ENCODE data around the gene COL9A3. TPM values are rescaled to one million over a fixed set of nuclear protein-coding genes. Genes with fewer than 3 reads are reported as not detected.

COL9A3 gene
- total RNA-seq, 2 experiments from 2014 or later = not detected

- intact Hi-C loops (cut with micrococcal nuclease) = no loop called here
- no peak overlapping the region for H3K4me3 Mint-ChIP-seq
- no peak for DNase-seq
- CTCF ChIA-PET = interaction anchor here (0.9 kb wide), 1 partner anchor 104 kb away, joined by 6 read pairs; no protein-coding TSS in a partner anchor
- no peak for ATAC-seq
- no peaks in the 10 kb centered on the region for H3K36me3 Mint-ChIP-seq (ENCODE audit: low read depth)
- POLR2A ChIA-PET = no interaction called here
- no peak for TF ChIP-seq CTCF (IDR thresholded peaks at IDR 0.05)
- no peaks in the 10 kb centered on the region for H3K9me3 Mint-ChIP-seq
- peaks cover 51% of the 10 kb centered on the region for H3K4me1 Mint-ChIP-seq (ENCODE audit: low read depth)
- H3K27me3 Mint-ChIP-seq = no peaks in the 10 kb centered on the region
- no peak overlapping the region for H3K27ac Mint-ChIP-seq
These were observed 43.6 kb upstream of the COL9A3 start for GRCh38 chr20:62772990-62773844.

DNA sequence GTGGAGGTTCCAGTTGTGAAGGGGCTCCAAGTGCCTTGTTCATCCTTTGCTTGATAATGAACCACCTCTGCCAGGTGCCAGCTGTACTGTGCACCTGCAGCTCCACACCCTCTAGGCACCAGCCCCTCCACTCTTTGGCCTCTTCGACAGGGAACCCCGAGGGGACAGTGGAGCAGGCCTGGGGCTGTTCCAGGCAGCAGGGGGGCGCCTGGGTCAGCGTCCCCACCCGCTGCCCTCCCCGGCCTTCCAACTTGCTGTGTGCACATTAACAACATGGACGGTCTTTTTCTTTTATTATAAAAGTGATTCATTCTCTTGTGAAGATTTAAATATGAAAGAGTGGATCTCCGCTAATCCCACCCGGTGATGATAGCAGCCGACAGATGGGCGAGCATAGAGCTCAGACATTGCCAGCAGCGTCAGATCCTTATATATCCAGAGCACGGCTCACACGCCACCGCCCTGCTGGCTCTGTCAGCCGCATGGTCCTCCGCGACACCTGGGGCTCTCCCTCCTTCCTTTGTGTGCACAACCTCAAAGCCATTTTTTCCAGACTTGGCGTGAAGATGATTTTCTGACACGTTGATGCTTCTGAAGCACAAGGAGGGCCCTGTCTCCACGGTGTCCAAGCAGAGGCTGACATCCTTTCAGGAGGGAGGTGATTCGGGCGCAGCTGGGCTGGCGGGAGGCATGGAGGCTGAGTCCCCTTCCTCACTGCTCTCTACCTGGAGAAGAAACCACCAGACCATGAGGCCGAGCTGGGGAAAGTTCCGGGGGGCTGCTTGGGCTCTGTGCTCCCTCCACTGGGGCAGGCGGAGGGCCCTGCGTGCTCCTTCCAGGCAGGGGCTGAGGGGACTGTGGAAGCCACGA lies 42.8 kb upstream of the COL9A3 start:
- H3K4me1 Mint-ChIP-seq (ENCODE audit: low read depth) = peaks cover 47% of the 10 kb centered on the region
- ChIA-PET POLR2A (no interaction called here), CTCF (interaction anchor here (1.0 kb wide), 1 partner anchor 17 kb away, joined by 5 read pairs; no protein-coding TSS in a partner anchor)
- no peaks in the 10 kb centered on the region for H3K27me3 Mint-ChIP-seq
- peak overlapping the region; percentile 72 for H3K27ac Mint-ChIP-seq
- H3K36me3 Mint-ChIP-seq (ENCODE audit: low read depth) = no peaks in the 10 kb centered on the region
- intact Hi-C loops (cut with micrococcal nuclease) = no loop called here
- ATAC-seq (no peak), DNase-seq (peak; percentile 23)
- no peak for TF ChIP-seq CTCF (IDR thresholded peaks at IDR 0.05)
- H3K9me3 Mint-ChIP-seq = no peaks in the 10 kb centered on the region
- H3K4me3 Mint-ChIP-seq = no peak overlapping the region

DNA sequence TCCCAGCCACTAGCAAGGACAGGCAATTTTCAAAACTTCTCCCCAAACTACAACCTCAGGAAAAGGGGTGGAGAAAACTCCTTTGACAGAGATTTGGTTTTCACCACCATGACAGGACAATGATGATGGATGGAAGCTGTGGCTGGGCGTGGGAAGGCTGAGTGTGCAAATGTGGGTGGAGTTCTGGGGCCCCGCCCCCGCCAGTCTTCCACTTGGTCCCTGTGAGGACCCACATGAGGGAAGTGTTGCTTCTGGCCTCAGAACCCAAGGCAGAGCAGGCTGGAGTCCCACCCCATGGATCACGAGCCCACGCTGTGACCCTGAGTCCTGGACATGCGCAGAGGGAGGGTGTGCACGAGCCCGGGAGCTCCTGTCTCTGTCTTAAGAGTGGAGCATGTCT lies 42.1 kb upstream of the COL9A3 start:
- Mint-ChIP-seq H3K9me3 (no peaks in the 10 kb centered on the region), H3K4me3 (no peak overlapping the region), H3K4me1 (ENCODE audit: low read depth) (peaks cover 44% of the 10 kb centered on the region), H3K27me3 (no peaks in the 10 kb centered on the region), H3K36me3 (ENCODE audit: low read depth) (no peaks in the 10 kb centered on the region), H3K27ac (peak overlapping the region; percentile 49)
- ChIA-PET CTCF (interaction anchor here (1.0 kb wide), 1 partner anchor 16 kb away, joined by 5 read pairs; no protein-coding TSS in a partner anchor), POLR2A (no interaction called here)
- TF ChIP-seq CTCF (IDR thresholded peaks at IDR 0.05) = no peak
- no peak for ATAC-seq
- DNase-seq = no peak
- intact Hi-C loops (cut with micrococcal nuclease) = no loop called here

DNA sequence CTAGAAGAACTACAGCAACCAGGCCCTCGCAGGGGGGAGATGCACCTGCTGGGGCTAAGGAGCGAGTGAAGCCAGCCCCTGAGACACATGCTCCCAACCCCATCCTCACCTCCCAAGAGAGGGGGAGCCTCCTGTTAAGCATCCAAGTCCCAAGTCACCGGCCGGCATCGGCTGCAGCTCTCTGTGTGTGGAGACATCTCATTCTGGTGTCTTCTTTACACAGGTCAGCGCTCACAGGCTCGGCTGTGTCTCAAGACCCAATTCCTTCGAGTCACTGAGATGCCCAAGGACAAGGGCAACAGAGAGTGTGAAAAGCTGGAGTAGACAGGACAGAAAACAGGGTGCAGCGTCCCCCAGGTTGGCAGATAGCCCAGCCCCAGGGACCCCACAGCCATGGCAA lies 41.6 kb upstream of the COL9A3 start:
- ATAC-seq (no peak), DNase-seq (no peak)
- no peaks in the 10 kb centered on the region for H3K27me3 Mint-ChIP-seq
- CTCF ChIA-PET = interaction anchor here (0.9 to 1.0 kb wide), 2 partner anchors 16 to 33 kb away, joined by 3 to 5 read pairs; no protein-coding TSS in a partner anchor
- TF ChIP-seq CTCF (IDR thresholded peaks at IDR 0.05) = no peak
- peaks cover 44% of the 10 kb centered on the region for H3K4me1 Mint-ChIP-seq (ENCODE audit: low read depth)
- peak overlapping the region; percentile 65 for H3K27ac Mint-ChIP-seq
- intact Hi-C loops (cut with micrococcal nuclease) = no loop called here
- H3K36me3 Mint-ChIP-seq (ENCODE audit: low read depth) = no peaks in the 10 kb centered on the region
- POLR2A ChIA-PET = no interaction called here
- no peaks in the 10 kb centered on the region for H3K9me3 Mint-ChIP-seq
- no peak overlapping the region for H3K4me3 Mint-ChIP-seq

Data from activated CD8-positive, alpha-beta T cell treated with anti-CD3 and anti-CD28 coated beads for 36 hours (primary cell).